ENCODE measurements around the gene CTSZ. TPM values are rescaled to one million over a fixed set of nuclear protein-coding genes. Genes with fewer than 3 reads are reported as not detected.

CTSZ gene
- total RNA-seq, 1 experiment from 2014 or later: 200 TPM

DNA sequence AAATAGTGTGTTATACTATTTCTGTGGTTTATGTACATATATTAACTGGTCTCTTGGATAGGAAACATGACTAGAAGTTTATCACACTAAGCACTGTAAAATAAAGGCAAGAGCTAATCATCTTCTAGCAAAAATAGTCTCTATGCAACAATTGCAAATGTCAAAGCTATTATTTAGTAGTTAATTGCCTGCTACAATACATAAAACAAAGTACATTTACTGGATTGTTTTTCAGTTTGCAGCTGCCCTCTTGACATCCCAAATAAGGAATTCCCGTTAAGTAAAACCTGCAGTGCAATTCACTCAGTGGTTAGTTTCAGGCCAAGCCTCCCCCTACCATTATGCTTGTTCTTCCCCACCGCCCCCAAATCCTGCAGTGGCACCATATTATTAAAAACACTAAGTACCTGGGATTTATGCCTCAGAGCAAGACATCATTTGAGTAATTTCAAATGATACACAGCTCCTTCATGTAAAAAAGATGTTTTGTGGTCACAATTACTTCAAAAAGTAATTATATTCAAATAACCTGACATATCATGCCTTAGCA lies 26.6 kb upstream of the CTSZ start:
- no peak for DNase-seq (ENCODE audit: low read depth, low spot score)
- in situ Hi-C loops (cut with HindIII; ENCODE audit: low pct_unique_long_range_greater_than_20kb, low sequenced_read_pairs): no loop called here

DNA sequence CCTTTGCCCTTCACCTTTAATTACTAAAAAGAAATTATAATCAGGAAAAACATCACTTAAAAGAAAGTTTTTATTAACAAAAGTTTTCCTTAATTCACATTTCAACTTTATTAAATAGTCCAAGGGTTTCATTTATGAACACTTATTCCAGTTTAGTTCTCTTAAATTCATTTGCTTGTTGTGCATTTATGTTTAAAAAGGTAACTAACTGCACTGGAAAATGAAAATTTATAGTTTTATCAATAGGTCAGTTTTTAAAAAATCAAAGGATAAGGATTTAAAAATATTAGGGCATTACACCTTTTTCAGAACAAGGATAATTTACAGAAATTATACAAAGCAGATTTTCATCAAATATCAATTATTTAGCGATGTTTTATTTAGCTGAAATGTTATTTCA lies 26.0 kb upstream of the CTSZ start:
- in situ Hi-C loops (cut with HindIII; ENCODE audit: low pct_unique_long_range_greater_than_20kb, low sequenced_read_pairs): no loop called here
- DNase-seq (ENCODE audit: low read depth, low spot score): no peak

DNA sequence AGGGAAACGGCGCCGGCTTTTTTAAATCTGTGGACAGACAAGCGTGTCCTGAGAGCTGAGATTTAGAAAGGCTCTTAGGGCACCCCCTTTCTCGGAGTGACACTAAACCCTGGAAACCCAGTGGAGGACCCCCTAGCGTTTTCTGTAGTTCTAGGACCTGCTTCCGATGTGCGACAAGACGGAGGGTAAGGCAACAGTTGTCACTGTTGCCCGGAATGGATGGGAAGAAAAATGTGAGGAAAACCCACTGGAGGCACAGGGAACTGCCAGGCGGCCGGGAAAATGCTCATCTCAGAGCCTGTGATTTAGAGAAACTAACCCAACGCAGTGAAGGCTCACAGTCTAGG lies 25.6 kb upstream of the CTSZ start:
- DNase-seq (ENCODE audit: low read depth, low spot score): peak; percentile 66
- in situ Hi-C loops (cut with HindIII; ENCODE audit: low pct_unique_long_range_greater_than_20kb, low sequenced_read_pairs): no loop called here

DNA sequence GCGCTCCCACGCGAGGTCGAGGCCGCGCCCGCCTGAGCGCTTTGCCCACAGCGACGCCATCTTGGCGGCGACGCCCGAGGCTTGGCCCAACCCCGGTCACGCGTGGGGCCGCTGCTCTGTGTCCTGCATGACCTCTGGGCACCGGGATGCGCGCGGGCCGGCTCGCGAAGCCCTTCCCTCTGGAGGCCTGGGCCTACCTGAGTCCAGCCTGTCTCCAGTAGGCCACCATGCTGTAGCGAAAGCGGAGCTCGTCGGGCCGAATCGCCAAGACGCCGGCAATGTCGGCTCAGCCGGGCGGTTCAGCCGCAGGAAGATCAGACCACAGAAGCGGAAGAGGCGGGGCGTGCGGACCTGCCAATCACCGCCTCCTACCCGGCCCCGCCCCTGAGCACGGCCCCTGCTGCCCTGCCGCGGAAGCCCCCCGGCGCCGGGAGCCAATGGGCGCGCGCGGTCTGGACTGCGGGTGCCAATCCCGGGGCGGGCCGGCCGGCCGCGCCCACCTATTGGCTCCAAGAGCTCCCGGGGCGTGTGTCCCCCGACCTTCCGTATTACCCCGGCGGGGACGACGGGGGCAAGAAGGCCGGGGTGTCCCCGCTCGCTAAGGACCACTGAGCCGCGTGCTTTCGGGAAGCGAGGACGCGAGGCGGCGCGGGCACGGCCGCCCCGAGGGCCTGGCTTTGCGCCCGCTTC lies 25.1 kb upstream of the CTSZ start, which contains the start of gene ATP5F1E:
Gene ATP5F1E (minus strand): TSS at position 313 of the 690 bp plus-strand sequence. CDS start 84 bp downstream, at position 229.
- in situ Hi-C loops (cut with HindIII; ENCODE audit: low pct_unique_long_range_greater_than_20kb, low sequenced_read_pairs): no loop called here
- peak; percentile 95 for DNase-seq (ENCODE audit: low read depth, low spot score)

DNA sequence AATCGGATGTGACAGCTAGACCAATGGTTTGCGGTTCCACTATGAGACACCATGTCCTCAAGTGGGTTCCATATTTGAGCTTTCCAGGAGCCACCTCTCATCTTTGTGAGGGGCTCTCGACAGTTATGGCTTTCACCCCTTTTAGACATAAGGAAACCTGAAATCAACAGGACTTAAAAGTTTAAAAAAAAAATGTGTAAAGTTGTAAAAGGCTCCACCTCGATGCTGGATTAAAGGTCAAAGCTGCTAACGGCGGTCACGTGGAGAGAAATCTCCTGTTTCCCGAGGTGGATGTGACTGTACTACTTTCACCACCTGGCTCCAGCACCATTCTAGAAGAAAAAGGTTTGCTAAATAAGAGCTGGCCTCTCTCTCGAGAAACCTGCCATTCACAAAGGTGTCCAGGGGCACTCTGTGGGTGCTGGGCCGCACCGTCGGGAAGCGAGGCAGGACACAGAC lies 24.5 kb upstream of the CTSZ start:
- DNase-seq (ENCODE audit: low read depth, low spot score): no peak
- in situ Hi-C loops (cut with HindIII; ENCODE audit: low pct_unique_long_range_greater_than_20kb, low sequenced_read_pairs): no loop called here

DNA sequence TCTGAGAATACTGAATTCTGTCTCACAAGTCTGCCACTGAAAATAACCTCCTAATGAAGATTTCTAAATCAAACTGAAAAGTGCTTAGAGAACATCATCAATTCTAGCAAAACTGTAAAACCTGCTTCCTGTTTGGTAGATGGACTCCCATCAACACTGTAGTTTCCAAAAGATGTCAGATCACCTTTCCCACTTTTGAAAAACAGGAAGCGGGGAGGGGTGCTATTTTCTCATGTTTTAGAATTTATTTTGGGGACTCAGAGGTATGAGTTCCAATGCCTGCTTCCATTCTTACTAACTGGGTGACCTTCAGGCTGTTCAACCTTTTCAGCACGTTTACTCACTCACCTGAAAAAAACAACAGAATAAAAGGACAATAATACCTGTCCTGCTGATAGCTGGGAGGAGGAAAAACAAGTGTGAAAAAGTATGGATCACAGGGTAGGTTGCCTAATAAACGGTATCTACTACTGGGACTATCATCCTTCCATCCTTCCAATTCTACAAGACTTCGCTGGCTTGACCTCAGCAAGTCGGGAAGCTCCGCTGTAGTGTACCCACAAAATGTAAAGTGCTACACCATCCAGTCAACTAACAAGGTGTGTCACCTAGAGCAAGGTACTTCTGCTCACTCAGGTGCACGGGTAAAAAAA lies 24.0 kb upstream of the CTSZ start:
- in situ Hi-C loops (cut with HindIII; ENCODE audit: low pct_unique_long_range_greater_than_20kb, low sequenced_read_pairs): no loop called here
- no peak for DNase-seq (ENCODE audit: low read depth, low spot score)

DNA sequence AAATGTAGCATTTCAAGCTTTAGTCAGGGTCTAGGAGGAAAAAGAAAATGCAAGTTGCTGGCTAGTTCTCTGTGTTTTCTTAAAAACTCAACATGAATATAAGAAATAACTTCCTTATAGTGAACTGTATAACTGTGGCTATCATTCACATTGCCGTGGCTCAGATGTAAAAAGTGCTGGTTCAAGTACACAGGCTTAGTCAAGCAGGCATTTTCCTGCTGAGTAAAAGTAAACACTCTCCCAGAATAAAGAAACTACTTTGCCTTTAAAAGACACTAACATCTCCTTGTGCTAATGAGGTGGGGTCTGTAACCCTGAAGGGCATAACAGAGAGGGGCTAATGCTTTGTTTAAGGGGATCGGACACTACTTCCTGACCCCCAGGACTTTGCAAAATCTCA lies 21.8 kb upstream of the CTSZ start:
- DNase-seq (ENCODE audit: low read depth, low spot score): no peak
- in situ Hi-C loops (cut with HindIII; ENCODE audit: low pct_unique_long_range_greater_than_20kb, low sequenced_read_pairs): no loop called here

DNA sequence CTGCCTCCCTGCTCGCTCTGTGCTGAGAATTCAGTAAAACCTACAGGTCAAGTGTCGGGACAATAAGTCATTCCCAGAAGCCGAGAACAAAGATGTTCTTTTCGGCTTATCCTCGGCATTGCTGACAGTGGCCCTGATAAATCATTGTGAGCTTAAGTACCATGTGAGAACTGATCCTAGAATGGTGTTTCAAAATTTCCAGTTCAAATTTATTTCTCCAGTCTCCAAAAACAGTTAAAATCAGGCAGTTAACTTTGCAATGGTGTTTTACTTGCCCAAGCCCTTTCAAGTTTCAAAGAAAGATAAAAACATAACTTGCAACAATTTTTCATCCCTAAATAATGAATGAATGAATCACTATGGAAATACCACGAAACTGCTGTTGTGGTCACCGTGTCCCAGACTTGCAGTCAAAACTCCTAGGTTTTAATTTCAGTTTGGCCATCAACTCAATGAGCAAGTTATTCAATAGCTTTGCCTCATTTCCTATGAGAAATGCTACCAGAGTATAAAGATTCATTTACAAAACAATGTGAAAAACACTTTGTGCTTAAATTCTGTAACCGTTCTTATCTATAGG lies 20.8 kb upstream of the CTSZ start:
- in situ Hi-C loops (cut with HindIII; ENCODE audit: low pct_unique_long_range_greater_than_20kb, low sequenced_read_pairs): no loop called here
- no peak for DNase-seq (ENCODE audit: low read depth, low spot score)

DNA sequence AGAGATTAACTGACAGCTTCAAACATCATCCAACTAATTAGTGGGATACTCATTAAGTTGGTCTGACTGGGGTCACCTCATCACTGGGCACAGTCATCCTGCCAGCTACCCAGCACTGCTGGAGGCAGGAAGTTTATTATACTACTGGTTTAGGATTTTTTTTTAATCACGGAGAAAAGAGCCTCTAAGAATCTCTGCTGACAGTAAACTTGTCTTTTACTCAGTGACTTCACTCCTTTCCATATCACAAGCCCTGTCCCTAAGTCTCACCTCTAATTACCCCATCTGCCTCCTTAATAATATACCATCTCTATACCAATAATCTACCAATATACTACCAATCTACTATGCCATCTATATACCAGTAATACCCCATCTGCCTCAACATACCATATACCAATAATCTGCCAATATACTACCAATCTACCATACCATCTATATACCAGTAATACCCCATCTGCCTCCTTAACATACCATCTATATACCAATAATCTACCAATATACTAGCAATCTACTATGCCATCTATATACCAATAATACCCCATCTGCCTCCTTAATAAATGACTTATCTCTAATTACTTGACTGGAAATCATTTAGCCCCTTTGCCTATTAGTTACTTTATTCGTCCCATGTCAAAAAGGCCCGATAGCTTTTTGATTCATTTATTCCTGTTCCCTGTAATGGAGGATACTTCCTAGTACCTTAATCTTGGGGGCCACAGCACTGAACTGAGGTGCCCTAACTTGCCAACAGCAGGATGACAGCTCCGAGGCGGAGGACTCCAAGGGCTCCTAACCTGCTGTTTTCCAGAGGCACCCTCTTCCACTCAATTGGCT lies 20.1 kb upstream of the CTSZ start:
- in situ Hi-C loops (cut with HindIII; ENCODE audit: low pct_unique_long_range_greater_than_20kb, low sequenced_read_pairs): no loop called here

DNA sequence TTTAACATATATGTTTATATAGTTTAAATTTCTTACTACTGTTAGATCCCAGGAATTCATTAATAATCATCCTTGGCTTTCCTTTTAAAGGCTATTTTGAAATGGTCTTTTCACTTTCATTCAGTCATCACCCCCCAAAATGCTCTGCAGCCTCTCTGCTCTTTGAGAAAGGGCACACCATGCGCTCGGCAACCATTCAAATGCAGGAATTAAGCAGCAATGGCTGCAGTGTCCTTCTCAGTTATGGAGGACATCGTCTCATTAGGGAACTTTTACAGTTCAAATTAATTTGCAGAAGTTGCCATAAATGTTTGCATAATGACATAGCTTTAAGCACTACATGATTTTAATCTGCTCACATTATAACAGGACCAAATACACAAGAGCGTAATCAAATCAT lies 18.5 kb upstream of the CTSZ start:
- DNase-seq (ENCODE audit: low read depth, low spot score): no peak
- in situ Hi-C loops (cut with HindIII; ENCODE audit: low pct_unique_long_range_greater_than_20kb, low sequenced_read_pairs): no loop called here

More for the DNA sequence above, 20.1 kb upstream of the CTSZ start:
- DNase-seq (ENCODE audit: low read depth, low spot score): no peak

DNA sequence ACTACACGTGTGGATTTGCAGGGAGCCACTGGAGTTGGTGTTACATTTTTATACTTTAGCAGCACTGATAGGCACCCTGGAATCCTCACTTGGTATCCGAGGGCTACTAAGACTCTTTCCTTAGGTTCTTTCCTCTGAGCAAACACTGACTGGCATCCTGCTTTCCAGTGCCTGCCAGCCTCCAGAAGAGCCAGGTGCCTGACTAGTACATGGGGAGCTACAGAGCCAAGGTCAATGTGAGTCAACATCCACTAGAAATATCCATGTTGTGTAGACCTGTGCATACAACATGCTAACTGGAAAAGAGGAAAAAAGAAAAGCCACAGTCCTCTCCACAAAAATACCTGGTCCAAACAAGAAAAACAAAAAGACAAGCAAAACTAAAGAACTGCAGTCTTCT lies 18.0 kb upstream of the CTSZ start:
- in situ Hi-C loops (cut with HindIII; ENCODE audit: low pct_unique_long_range_greater_than_20kb, low sequenced_read_pairs): no loop called here
- DNase-seq (ENCODE audit: low read depth, low spot score): no peak

DNA sequence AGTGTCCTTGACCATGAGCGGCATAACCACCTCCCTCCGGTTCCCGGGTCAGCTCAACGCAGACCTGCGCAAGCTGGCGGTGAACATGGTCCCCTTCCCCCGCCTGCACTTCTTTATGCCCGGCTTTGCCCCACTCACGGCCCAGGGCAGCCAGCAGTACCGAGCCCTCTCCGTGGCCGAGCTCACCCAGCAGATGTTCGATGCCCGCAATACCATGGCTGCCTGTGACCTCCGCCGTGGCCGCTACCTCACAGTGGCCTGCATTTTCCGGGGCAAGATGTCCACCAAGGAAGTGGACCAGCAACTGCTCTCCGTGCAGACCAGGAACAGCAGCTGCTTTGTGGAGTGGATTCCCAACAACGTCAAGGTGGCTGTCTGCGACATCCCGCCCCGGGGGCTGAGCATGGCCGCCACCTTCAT lies 17.1 kb upstream of the CTSZ start:
- DNase-seq (ENCODE audit: low read depth, low spot score): no peak
- in situ Hi-C loops (cut with HindIII; ENCODE audit: low pct_unique_long_range_greater_than_20kb, low sequenced_read_pairs): no loop called here

DNA sequence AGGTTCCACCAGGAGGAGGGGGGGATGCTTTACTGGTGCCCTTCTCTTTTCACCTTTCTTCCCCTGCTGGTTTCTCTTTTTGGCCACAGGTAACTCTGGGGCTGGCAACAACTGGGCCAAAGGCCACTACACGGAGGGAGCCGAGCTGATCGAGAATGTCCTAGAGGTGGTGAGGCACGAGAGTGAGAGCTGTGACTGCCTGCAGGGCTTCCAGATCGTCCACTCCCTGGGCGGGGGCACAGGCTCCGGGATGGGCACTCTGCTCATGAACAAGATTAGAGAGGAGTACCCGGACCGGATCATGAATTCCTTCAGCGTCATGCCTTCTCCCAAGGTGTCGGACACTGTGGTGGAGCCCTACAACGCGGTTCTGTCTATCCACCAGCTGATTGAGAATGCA lies 16.6 kb upstream of the CTSZ start:
- DNase-seq (ENCODE audit: low read depth, low spot score): no peak
- in situ Hi-C loops (cut with HindIII; ENCODE audit: low pct_unique_long_range_greater_than_20kb, low sequenced_read_pairs): no loop called here

DNA sequence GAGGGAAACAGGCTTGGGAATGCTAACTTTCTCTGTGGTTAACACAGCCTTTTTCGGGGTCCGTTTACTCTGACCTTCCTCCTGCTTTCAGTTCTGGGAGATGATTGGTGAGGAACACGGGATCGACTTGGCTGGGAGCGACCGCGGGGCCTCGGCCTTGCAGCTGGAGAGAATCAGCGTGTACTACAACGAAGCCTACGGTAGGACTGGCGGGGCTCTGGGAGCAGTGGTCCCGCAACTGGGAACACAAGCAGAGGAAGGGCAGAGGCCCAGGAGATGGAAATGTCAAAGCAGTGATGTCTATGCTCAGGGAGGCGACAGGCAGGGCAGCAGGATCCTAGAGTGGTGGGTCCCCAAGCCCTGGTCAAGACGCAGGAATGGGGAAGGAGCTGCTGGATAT lies 15.7 kb upstream of the CTSZ start:
- in situ Hi-C loops (cut with HindIII; ENCODE audit: low pct_unique_long_range_greater_than_20kb, low sequenced_read_pairs): no loop called here

DNA sequence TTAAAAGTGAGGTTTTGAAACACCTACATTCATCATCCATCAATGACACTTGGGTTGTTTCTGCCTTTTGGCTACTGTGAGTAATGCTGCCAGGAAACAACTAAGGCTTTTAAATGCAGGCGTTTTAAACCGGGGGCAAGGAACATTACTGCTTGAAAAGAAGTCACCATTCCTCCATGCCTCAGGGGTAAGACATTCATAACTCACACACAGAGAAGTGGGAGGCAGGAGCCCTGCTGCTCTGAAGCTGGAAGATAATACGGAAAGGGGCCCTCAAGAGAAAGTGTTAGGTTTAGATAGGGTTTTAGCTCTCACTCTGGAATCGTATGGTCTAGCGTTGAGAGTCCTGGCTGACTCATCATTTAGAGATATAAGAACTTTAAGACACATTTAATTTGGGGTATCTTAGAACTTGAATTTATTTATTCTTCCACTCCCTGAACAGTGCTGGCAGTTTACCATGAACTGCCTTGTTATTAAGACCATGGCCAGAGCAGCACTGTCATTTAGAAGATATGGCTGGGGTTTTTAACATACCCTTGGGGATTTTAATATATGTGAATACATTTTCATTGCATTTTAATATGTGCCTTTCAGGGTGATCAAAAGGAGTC lies 14.0 kb upstream of the CTSZ start:
- DNase-seq (ENCODE audit: low read depth, low spot score): peak; percentile 77

More for the DNA sequence above, 15.7 kb upstream of the CTSZ start:
- no peak for DNase-seq (ENCODE audit: low read depth, low spot score)

DNA sequence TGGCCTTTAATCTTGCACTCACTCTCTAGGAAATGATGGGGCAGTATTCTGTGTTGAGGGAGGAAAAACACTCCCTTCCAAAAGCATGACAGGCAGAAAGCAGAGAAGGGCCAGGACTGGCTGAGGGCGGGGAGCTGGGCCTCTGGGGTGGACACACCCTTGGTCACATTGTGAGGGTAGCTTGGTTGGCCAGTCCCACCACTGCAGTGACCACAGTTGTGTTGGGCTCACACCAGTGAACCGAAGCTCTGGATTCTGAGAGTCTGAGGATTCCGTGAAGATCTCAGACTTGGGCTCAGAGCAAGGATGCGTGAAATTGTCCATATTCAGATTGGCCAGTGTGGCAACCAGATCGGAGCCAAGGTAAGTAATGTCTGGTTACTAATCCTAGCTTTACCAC lies 12.2 kb upstream of the CTSZ start, which contains the start of gene TUBB1:
Gene TUBB1 (plus strand): TSS at position 213 of the 400 bp plus-strand sequence. CDS start 94 bp downstream, at position 307.
- in situ Hi-C loops (cut with HindIII; ENCODE audit: low pct_unique_long_range_greater_than_20kb, low sequenced_read_pairs): no loop called here
- no peak for DNase-seq (ENCODE audit: low read depth, low spot score)

More for the DNA sequence above, 14.0 kb upstream of the CTSZ start:
- in situ Hi-C loops (cut with HindIII; ENCODE audit: low pct_unique_long_range_greater_than_20kb, low sequenced_read_pairs): no loop called here

DNA sequence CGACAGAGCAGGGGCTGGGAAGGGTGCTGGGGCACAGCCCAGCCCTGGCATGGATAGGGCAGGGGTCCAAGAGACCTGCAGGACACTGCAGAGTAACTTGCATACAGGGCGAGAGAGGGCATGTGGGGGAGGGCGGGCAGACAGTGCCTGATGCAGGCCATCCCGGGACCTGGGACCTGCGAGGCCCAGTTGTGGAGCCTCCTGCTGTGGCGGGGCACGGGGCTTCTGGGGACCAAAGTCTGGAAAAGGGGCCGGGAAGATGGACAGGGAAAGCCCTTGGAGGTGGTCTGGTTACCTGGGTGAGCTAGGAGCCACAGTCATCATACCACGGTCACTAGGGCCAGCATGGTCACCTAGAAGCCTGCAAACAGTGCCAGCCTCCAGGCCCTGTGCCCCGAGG lies 11.8 kb upstream of the CTSZ start:
- no peak for DNase-seq (ENCODE audit: low read depth, low spot score)
- in situ Hi-C loops (cut with HindIII; ENCODE audit: low pct_unique_long_range_greater_than_20kb, low sequenced_read_pairs): no loop called here

Measured in SK-MEL-5 (cell line).